T-helper 1 cell treated with Interleukin-12 subunit alpha and Interleukin-12 subunit beta and Interleukin-4 antibody, amounts not matched to agents 30 μg/mL and 1 μg/mL, for 36 hours (primary cell): ENCODE results near the gene ZNF697.
A peak's percentile ranks its signal among the peaks of the same experiment; 100 is the strongest.
"Not testable (repeated sequence)": the region's sequence is repeated elsewhere in the genome, so short reads cannot be mapped to it uniquely, and the experiment has no call there.

ENCODE experiments used
- H3K27ac Mint-ChIP-seq: one replicate; pipeline ENCODE4 v1.8.0; 2021; ENCODE audit warnings: mild to moderate bottlenecking, mixed read lengths
- H3K27me3 Mint-ChIP-seq: one replicate; pipeline ENCODE4 v1.8.0; 2021; ENCODE audit warnings: low read depth, mixed read lengths
- H3K36me3 Mint-ChIP-seq: one replicate; pipeline ENCODE4 v1.8.0; 2021; ENCODE audit warnings: low read depth, mixed read lengths
- H3K4me1 Mint-ChIP-seq: one replicate; pipeline ENCODE4 v1.8.0; 2021; ENCODE audit warnings: low read depth, mixed read lengths
- H3K4me3 Mint-ChIP-seq: one replicate; pipeline ENCODE4 v1.8.0; 2021; ENCODE audit warnings: mild to moderate bottlenecking, moderate library complexity, mixed read lengths
- H3K9me3 Mint-ChIP-seq: one replicate; pipeline ENCODE4 v1.8.0; 2021; ENCODE audit warnings: mixed read lengths

ZNF697 gene

GRCh38 chr1:119647734-119648619, at the start of gene ZNF697:
Gene ZNF697 (minus strand): TSS chr1:119648266. CDS start chr1:119626100, 22,166 bp downstream.
- H3K9me3 Mint-ChIP-seq, result no peaks in the 10 kb centered on the region
- H3K4me1 Mint-ChIP-seq, result peaks cover 4% of the 10 kb centered on the region
- H3K27ac Mint-ChIP-seq, result no peak within 1 kb of the TSS
- no peaks in the 10 kb centered on the region for H3K36me3 Mint-ChIP-seq
- peak within 1 kb of the TSS; percentile 77 for H3K4me3 Mint-ChIP-seq
- peaks cover 90% of the 10 kb centered on the region for H3K27me3 Mint-ChIP-seq

GRCh38 chr1:119697598-119697997, 49.5 kb upstream of the ZNF697 start:
- H3K27me3 Mint-ChIP-seq, result peaks cover 37% of the 10 kb centered on the region
- no peaks in the 10 kb centered on the region for H3K4me1 Mint-ChIP-seq
- H3K36me3 Mint-ChIP-seq, result no peaks in the 10 kb centered on the region
- peaks cover 26% of the 10 kb centered on the region for H3K9me3 Mint-ChIP-seq
- H3K27ac Mint-ChIP-seq, result no peak overlapping the region
- H3K4me3 Mint-ChIP-seq, result no peak overlapping the region

- H3K27me3 Mint-ChIP-seq, result peaks cover 32% of the 10 kb centered on the region
Measured at GRCh38 chr1:119696863-119697262, 48.8 kb upstream of the ZNF697 start.

GRCh38 chr1:119689511-119689910, 41.4 kb upstream of the ZNF697 start:
- Mint-ChIP-seq H3K27me3 (peaks cover 44% of the 10 kb centered on the region), H3K36me3 (no peaks in the 10 kb centered on the region), H3K27ac (no peak overlapping the region), H3K4me1 (no peaks in the 10 kb centered on the region), H3K9me3 (no peaks in the 10 kb centered on the region), H3K4me3 (no peak overlapping the region)

More at GRCh38 chr1:119696863-119697262, 48.8 kb upstream of the ZNF697 start:
- not testable (repeated sequence) for H3K27ac Mint-ChIP-seq, H3K4me1 Mint-ChIP-seq, H3K36me3 Mint-ChIP-seq, H3K4me3 Mint-ChIP-seq
- H3K9me3 Mint-ChIP-seq, result peaks cover 18% of the 10 kb centered on the region

GRCh38 chr1:119688810-119689209, 40.7 kb upstream of the ZNF697 start:
- Mint-ChIP-seq H3K36me3 (no peaks in the 10 kb centered on the region), H3K27me3 (peaks cover 44% of the 10 kb centered on the region), H3K27ac (no peak overlapping the region), H3K4me1 (no peaks in the 10 kb centered on the region), H3K4me3 (no peak overlapping the region), H3K9me3 (no peaks in the 10 kb centered on the region)

- Mint-ChIP-seq H3K9me3 (no peaks in the 10 kb centered on the region), H3K36me3 (no peaks in the 10 kb centered on the region)
Measured at GRCh38 chr1:119687434-119688079, 39.5 kb upstream of the ZNF697 start.

GRCh38 chr1:119686661-119687060, 38.6 kb upstream of the ZNF697 start:
- Mint-ChIP-seq H3K36me3 (no peaks in the 10 kb centered on the region), H3K27ac (no peak overlapping the region), H3K4me1 (no peaks in the 10 kb centered on the region), H3K27me3 (peaks cover 44% of the 10 kb centered on the region), H3K9me3 (no peaks in the 10 kb centered on the region), H3K4me3 (no peak overlapping the region)

More at GRCh38 chr1:119687434-119688079, 39.5 kb upstream of the ZNF697 start:
- Mint-ChIP-seq H3K4me1 (no peaks in the 10 kb centered on the region), H3K27me3 (peaks cover 44% of the 10 kb centered on the region), H3K27ac (no peak overlapping the region), H3K4me3 (no peak overlapping the region)

GRCh38 chr1:119683893-119684292, 35.8 kb upstream of the ZNF697 start:
- Mint-ChIP-seq H3K27ac (no peak overlapping the region), H3K36me3 (no peaks in the 10 kb centered on the region), H3K4me1 (no peaks in the 10 kb centered on the region), H3K27me3 (peaks cover 48% of the 10 kb centered on the region), H3K4me3 (no peak overlapping the region), H3K9me3 (no peaks in the 10 kb centered on the region)

- no peak overlapping the region for H3K27ac Mint-ChIP-seq
- H3K36me3 Mint-ChIP-seq, result no peaks in the 10 kb centered on the region
- no peaks in the 10 kb centered on the region for H3K9me3 Mint-ChIP-seq
- no peaks in the 10 kb centered on the region for H3K4me1 Mint-ChIP-seq
- H3K27me3 Mint-ChIP-seq, result peaks cover 48% of the 10 kb centered on the region
- H3K4me3 Mint-ChIP-seq, result no peak overlapping the region
Measured at GRCh38 chr1:119682141-119682540, 34.1 kb upstream of the ZNF697 start.

GRCh38 chr1:119681560-119681959, 33.5 kb upstream of the ZNF697 start:
- Mint-ChIP-seq H3K27ac (no peak overlapping the region), H3K9me3 (no peaks in the 10 kb centered on the region), H3K4me3 (no peak overlapping the region), H3K27me3 (peaks cover 45% of the 10 kb centered on the region), H3K36me3 (no peaks in the 10 kb centered on the region), H3K4me1 (no peaks in the 10 kb centered on the region)

GRCh38 chr1:119680723-119681122, 32.7 kb upstream of the ZNF697 start:
- H3K27ac Mint-ChIP-seq, result no peak overlapping the region
- peaks cover 45% of the 10 kb centered on the region for H3K27me3 Mint-ChIP-seq
- no peaks in the 10 kb centered on the region for H3K36me3 Mint-ChIP-seq
- peaks cover 1% of the 10 kb centered on the region for H3K4me1 Mint-ChIP-seq
- no peak overlapping the region for H3K4me3 Mint-ChIP-seq
- no peaks in the 10 kb centered on the region for H3K9me3 Mint-ChIP-seq

GRCh38 chr1:119680193-119680592, 32.1 kb upstream of the ZNF697 start:
- Mint-ChIP-seq H3K4me3 (no peak overlapping the region), H3K27me3 (peaks cover 45% of the 10 kb centered on the region), H3K36me3 (no peaks in the 10 kb centered on the region), H3K9me3 (no peaks in the 10 kb centered on the region), H3K4me1 (peaks cover 6% of the 10 kb centered on the region), H3K27ac (no peak overlapping the region)

- Mint-ChIP-seq H3K9me3 (no peaks in the 10 kb centered on the region), H3K4me3 (no peak overlapping the region), H3K27ac (no peak overlapping the region), H3K4me1 (peaks cover 6% of the 10 kb centered on the region), H3K36me3 (no peaks in the 10 kb centered on the region), H3K27me3 (peaks cover 45% of the 10 kb centered on the region)
Measured at GRCh38 chr1:119679223-119679622, 31.2 kb upstream of the ZNF697 start.

GRCh38 chr1:119676571-119677206, 28.6 kb upstream of the ZNF697 start:
- peaks cover 6% of the 10 kb centered on the region for H3K4me1 Mint-ChIP-seq
- H3K4me3 Mint-ChIP-seq, result no peak overlapping the region
- peaks cover 60% of the 10 kb centered on the region for H3K27me3 Mint-ChIP-seq
- no peaks in the 10 kb centered on the region for H3K9me3 Mint-ChIP-seq
- H3K36me3 Mint-ChIP-seq, result no peaks in the 10 kb centered on the region
- no peak overlapping the region for H3K27ac Mint-ChIP-seq
